Airway epithelial cell (primary cell): ENCODE measurements around the gene ALG10. TPM values are rescaled to one million over a fixed set of nuclear protein-coding genes. Genes with fewer than 3 reads are reported as not detected.

Source experiments
- total RNA-seq: library from RNA; depleted of rRNA; stranded (reverse); fragments of >200 nt; gene quantifications from 2 replicates; pipeline ENCODE4 v1.2.3, GENCODE V29; 2015

ALG10 gene, protein sequence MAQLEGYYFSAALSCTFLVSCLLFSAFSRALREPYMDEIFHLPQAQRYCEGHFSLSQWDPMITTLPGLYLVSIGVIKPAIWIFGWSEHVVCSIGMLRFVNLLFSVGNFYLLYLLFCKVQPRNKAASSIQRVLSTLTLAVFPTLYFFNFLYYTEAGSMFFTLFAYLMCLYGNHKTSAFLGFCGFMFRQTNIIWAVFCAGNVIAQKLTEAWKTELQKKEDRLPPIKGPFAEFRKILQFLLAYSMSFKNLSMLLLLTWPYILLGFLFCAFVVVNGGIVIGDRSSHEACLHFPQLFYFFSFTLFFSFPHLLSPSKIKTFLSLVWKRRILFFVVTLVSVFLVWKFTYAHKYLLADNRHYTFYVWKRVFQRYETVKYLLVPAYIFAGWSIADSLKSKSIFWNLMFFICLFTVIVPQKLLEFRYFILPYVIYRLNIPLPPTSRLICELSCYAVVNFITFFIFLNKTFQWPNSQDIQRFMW
- 4.4 and 6.6 TPM in 2 replicates for total RNA-seq

DNA sequence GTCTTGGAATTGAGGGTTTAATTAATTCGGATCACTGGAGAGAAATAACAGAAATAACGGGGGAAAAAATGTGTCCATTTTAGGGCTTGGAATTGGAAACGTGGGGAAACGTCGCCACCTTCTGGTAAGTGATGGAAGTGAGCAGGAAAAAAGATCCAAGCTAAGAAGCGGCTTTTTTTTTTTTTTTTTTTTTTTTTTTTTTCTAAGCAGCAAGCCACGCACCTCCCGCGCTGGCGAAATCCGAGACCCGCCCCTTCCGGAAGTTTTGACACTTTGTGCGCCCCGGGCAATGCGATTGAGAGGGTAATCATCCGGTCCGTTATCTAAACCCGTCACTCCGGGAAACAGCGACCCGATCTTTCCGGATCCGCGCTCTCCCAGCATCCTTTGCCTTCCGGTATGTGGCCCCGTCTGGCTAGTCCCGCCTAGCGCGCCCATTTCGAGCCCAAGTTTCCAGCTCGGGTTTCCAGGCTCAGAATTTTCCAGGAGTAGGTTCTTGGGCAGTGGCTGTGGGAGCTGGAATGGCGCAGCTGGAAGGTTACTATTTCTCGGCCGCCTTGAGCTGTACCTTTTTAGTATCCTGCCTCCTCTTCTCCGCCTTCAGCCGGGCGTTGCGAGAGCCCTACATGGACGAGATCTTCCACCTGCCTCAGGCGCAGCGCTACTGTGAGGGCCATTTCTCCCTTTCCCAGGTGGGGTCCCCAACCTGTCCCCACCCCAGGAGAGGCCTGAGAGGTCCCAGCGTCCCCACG lies at the start of gene ALG10:
Gene ALG10 (plus strand): TSS at position 418 of the 752 bp plus-strand sequence. CDS start 104 bp downstream, at position 522.

